NCI-H1417 (cell line): ENCODE results near the gene CRYGS.
"Not testable (repeated sequence)": the region's sequence is repeated elsewhere in the genome, so short reads cannot be mapped to it uniquely, and the experiment has no call there.

ENCODE experiments used
- DNase-seq, 3 experiments: peaks; one replicate each; lab custom pipeline; 2025; lab: John Stamatoyannopoulos, UW

CRYGS gene

DNA sequence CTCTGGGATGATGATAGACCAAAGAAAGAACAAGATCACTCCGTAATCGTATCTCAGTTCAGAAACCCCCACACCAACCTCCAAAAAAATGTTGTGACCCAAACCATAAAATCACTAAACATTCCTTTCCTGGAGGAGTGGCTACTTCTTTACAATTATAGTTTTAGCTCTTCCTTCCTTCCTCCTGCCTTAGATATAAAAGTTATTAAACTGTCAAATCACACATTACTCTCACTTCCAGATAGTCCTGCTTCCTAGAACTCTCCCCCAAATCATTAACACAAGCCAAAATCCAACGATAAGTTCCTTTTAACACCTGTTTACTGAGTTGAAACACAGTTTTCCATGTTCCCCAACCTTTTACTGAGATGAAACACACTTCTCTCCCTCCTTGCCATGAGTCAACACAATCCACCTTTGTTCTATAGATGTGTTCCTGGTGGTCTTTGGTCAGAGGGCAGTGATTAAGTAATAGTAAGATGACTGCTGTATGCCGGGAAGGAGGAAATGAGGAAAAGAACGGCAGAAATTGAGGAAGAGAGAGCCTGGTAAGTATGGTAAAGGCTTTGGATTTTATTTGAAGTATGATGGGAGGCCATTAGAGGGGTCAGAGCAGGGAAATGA, 8.3 kb upstream of the CRYGS start:
- no peak for DNase-seq

DNA sequence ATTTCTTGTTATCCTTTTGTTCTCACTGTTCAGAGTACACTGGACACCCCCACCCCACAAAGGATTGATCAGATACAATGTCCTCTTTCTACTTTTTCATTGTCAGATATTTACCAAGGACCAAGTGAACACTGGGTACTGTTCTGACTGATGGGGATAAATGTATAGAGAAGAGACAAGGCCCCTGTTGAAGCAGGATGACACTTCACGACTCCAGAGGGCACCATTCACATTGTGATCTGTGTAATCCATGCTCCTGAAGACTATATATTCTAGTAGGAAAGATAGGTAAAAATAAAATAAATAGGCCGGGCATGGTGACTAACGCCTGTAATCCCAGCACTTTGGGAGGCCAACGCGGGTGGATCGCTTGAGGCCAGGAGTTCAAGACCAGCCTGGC, 7.2 kb upstream of the CRYGS start:
- DNase-seq, result peak in 1 of 3 experiments; percentile 16

DNA sequence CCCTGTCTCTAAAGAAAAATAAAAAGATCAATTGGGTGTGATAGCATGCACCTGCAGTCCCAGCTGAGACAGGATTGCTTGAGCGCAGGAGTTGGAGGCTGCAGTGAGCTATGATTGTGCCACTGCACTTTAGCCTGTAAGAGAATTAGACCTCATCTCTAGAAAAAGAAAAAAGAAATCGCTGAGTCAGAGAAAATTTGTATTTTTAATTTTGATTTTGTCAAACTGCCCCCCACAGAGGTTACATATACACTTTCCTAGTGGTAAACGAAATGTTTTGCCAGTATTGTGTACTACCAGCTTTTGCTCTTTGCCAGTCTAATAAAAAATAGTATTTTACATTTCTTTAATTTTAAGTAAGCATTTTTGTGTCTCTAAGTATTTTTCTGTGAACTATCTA, 5.3 kb upstream of the CRYGS start:
- DNase-seq, result no peak

DNA sequence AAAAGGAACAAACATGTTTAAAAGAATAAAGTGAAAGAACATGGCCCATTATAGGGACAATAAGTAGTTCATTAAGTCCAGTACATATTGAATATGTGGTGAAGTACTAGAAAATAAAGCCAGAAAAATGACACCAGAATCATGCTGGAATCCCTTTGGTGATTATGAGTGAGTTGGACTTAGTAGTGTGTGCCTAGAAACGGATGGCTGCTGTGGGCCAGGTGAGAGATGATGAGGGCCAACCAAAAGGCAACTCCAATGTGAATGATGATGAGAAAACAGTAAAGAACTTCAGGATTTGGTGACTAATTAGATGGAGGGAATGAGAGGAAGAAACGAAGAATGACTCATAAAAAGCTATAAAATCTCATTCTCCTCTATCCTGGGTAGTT, 3.3 kb downstream of the CRYGS start:
- DNase-seq, result no peak

DNA sequence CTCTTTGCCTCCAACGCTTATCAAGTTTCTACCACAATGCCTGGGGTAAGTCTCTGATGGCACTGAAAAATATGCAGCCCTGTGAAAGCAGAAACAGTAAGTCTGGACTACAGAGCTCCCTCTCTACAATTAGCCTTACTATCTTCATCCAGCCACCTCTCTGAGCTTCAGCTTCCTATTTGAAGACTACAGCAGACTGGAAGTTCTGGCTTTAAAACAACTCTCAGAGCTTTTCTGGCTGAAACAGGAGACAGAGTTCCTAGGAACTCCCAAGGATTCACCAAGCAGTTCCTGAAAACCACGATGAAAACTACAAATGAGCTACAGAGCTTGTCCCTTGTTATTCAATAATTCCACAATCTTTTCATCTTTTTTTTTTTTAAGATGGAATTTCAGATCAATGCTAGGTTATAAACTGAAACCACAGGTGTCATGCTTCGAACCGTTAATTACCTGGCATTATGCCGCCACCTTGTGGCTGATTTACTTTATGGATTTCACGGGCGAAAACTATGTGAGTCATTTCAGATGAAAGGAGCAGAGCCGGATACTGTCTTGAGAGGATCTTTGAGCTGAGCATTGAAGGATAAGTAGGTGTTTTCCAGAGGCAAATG, 3.9 kb downstream of the CRYGS start:
- DNase-seq, result peak; percentile 65 to 90 (median 89)

DNA sequence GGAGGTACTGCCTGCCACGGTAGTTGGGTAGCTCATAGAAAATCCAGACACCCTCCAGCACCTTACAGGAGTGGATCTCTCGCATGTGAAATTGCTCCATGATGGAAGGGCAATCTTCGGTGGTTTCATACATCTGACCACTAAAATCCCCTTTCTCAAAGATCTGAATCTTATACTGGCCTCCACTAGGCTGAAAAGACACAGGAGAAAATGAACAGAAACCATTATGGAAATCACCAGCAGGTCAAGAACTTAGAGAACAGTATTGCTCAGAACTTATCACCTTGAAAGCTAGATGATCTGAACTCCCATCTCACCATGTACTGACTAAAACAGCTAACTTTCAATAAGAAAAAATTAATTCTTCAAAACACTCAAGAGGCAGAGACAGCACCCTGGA, 5.4 kb downstream of the CRYGS start:
- no peak for DNase-seq

DNA sequence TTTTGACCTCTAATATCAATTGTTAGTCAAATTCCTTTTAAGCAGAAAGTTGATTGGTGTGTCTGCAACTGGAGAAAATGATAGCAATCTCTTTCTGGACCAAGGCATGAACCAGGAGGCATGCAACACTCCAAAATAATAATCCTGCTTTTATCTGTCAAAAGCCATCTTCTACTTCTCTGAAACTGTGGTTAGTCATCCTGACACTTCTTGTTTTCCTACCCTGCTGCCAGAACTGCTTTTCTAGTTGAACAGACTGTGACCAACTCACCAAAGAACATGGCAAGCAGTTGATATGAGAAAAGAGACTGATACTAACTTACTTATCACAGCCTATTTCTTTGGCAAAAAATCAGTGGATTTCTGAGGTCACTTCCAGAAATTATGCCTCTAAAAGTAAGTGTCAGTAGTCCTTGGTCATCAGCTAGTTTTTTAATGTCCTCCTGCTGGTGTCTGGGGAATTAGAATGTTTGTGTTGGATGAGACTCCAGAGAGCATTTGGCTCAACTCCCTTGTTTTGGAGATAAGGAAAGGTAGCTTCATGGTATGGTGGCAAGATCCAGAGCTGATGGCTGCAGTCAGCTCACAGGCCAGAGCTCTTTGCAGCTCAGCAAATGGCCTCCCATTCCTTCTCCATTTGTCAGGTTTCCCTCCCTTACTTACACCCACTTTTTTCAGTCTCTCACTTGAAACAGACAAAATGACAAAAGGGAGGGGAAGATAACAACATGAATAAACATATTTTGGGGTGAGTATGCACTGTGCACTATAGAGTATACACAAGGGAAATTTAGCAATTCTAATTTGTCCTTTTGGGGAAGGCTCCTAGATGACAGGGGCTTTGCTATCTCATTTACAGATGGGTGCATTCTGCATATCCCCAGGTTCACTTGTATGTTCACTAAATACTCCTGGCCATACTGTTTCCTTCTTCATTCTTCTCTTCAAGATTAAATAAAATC, 7.0 kb downstream of the CRYGS start:
- DNase-seq, result no peak

DNA sequence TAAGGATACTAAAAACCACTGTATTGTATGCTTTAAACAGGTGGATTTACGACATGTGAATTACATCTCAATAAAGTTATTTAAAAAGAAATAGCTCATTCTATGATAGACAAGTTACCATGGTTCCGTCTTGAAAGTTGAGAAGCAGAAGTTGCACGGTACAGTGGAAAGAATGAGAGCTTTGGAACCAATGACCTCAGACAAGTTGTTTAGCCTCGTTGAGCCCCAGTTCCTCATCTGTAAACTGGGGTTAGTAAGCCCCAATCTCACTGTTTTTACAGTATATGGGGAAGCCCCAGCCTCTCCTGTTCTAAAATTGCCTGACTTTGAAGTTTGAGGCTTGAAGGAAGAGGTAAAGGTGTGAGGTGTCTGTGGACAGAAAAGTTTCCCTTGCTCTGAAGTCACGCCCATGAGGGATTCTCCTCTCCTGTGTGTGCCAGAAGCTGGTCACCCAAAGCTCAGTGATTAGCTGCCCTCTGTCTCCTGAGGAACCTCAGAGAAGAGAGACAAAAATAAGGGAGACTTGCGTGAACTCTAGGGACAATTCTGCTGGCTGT, 10.0 kb downstream of the CRYGS start:
- no peak for DNase-seq

DNA sequence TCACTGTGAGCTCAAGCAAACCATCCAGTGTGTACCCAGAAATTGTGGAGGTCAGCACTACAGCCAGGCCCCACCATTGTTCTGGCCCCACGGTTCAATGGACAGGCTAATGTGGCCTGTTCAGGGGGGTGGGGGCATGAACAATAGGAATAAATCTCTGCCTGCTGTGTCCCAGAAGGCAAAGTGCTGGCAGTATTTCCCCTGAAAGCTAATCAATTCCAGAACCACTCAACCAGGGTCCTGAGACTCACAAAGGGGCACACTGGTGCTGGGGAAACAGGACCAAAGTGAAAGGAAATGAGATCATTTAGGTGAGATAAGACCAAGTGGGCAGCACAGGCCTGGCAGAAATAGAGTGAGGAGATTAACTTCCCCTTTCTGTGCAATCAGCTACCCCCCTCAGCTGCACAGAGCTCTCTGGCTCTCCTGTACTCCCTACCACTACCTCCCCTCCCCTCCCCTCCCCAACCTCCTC, 11.5 kb downstream of the CRYGS start:
- peak in 1 of 3 experiments; percentile 34 for DNase-seq

DNA sequence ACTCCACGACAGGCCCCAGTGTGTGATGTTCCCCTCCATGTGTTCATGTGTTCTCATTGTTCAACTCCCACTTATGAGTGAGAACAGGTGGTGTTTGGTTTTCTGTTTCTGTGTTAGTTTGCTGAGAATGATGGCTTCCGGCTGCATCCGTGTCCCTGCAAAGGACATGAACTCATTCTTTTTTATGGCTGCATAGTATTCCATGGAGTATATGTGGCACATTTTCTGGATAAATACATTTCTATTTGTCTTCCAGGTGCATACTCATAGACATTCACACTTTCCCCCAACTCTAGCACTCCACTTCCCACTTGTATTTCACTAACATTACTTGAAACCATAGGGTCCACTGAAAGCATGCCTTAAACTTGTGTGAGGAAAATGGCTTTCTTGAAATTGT, 12.5 kb downstream of the CRYGS start:
- not testable (repeated sequence) for DNase-seq

DNA sequence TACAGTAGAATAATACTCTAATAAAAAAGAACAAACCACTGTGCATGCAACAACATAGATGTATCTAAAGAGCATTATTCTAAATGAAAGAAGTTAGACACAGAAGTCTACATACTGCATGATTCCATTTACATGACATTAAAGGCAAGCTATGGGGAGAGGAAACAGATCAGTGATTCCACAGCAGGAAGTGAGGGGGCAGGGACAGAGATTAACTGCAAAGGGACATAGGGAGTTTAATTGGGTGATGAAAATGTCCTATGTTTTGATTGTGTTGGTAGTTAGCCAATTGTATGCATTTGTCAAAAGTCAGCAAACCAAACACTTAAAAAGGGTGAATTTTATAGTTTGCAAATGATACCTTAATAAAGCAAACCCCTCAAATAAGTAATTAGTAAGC, 13.8 kb downstream of the CRYGS start:
- DNase-seq, result no peak

DNA sequence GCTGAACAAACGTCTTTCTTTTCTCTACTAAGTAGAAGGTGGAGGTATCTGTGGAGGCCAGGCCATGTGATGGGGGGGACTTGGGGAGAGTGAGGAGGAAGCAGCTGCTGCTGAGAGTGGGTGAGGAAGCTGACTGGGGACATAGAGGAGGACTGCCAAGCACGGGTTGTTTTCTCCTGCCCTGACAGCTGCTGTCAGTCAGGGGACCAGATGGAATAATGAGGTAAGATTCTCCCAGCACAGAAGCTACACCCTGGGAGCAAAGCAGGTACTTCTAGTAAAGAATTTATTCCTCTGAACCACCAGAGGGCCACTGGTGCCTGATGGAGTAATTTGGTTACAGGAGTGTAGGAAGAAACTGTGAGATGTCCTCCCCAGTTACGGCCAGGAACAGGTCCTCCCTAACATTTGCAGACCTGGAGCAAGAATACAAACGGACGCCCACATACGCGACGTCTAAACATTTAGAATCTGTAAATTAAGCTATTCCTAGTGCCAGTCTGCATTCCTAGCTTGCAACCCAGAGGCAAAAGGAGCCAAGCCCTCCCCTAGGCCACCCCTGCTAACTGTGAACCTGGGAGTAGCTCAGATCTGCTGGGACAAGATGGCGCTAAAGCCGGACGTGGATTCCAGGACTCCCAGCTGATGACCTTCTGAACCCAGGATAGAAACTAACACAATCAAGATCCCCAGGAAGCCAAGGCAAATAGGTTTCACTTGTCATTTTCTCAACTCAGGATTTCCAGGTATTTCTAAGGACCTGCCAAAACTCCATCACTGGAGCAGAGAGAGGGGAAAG, 14.8 kb downstream of the CRYGS start:
- no peak for DNase-seq

DNA sequence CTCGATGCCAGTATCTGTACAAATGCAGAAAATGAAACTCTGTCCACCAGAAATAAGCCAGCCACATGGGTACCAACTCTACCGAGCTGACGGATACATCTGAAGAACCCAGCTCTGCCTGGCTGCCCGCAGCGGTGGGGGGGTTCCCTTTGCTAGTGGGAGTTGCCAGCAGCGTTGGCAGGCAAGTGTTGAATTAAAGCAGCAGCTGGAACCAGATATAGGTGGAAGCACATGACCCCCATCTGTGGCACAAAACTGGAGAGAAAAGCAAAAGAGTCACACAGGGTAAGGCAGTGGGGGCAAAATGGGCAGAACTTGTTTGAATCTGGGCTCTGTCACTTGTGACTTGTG, 17.9 kb downstream of the CRYGS start:
- no peak for DNase-seq

DNA sequence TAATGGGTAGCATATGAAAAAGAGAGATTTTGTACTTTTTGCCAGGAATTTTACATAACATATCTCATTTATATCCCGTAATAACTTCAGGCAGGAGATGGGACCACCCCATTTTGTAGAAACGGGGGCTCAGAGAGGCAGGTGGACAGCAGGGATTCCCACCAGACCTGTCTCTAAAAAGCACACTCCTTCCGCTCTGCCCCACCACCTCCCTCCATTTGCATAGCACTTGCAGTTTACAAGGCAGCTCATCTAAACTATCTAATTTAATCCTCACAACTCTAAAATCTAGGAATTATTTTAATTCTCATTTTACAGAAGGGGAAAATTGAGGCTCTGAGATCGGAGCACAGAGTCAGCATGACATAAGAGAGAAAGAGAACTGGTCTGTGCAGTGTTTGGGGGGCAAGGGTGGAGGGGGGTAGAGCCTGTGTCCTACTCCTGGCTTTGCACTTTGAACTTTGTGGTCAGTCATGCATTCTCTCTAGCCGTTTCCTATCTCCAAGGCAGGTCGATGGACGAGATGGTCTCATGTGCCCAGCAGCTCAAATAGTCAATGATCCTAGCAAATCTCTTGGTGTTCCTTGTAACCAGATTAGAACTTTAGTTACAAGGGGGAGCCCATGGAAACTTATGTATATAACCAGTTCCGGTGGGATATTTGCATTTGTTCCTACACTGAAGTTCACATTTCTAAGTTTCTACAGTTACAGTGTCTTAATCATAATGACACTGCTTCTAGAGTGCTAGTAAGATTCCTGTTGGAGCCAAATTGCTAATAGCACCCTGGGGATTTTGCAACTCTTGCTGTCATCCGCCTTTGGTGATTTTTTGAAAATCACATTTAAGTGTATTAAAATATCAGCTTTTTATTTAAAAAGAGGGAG, 18.6 kb downstream of the CRYGS start:
- no peak for DNase-seq

DNA sequence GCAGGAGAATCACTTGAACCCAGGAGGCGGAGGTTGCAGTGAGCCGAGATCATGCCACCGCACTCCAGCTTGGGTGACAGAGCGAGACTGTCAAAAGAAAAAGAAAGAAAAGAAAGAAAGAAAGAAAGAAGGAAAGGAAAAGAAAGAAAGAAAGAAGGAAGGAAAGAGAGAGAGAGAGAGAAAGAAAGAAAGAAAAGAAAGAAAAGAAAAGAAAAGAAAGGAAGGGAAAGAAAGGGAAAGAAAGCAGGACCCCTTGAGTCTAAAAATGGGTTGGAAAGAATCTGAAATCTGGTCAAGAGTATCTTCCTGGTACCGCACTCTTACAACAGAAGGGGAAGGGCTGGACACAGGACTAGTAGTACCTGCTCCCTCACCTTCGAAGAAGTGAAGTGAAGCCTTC, 19.6 kb downstream of the CRYGS start:
- no peak for DNase-seq

DNA sequence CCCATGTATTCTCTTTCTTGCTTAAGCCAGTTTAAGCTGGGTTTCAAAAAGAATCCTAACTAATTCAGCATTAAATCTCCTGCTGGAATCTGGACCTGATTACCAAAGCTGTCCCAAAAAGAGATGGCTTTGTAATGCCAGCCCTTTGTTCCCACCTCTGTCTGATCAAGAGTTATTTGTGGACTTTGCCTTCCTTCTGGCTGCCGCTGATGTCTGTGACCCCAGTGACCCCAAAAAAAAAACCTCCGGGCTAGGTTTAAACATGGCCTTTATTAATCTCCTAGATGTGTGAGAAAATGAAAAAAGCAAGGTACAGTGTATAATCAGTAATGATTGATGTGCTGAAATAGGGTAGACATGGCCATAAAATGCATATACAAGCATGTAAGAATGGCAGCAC, 20.7 kb downstream of the CRYGS start:
- DNase-seq, result no peak

DNA sequence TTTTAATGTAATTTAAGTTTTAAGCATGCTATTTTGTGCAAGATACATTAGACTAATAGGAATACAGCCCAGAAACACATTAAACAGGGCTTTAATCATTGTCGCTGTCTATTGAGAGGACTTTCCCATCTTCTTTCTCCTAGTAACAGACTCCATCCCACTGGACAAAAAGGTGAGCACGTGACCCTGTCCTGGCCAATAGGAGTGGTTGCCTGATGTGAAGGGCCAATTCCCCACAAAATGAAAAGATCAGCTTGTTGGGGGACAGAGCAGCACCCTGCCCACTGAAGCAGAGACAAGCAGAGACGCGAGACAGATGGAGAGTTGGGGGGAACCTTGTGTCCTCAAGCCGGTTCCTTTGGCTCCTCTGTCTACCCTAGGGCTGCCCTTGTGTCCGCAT, 21.2 kb downstream of the CRYGS start:
- DNase-seq, result no peak

DNA sequence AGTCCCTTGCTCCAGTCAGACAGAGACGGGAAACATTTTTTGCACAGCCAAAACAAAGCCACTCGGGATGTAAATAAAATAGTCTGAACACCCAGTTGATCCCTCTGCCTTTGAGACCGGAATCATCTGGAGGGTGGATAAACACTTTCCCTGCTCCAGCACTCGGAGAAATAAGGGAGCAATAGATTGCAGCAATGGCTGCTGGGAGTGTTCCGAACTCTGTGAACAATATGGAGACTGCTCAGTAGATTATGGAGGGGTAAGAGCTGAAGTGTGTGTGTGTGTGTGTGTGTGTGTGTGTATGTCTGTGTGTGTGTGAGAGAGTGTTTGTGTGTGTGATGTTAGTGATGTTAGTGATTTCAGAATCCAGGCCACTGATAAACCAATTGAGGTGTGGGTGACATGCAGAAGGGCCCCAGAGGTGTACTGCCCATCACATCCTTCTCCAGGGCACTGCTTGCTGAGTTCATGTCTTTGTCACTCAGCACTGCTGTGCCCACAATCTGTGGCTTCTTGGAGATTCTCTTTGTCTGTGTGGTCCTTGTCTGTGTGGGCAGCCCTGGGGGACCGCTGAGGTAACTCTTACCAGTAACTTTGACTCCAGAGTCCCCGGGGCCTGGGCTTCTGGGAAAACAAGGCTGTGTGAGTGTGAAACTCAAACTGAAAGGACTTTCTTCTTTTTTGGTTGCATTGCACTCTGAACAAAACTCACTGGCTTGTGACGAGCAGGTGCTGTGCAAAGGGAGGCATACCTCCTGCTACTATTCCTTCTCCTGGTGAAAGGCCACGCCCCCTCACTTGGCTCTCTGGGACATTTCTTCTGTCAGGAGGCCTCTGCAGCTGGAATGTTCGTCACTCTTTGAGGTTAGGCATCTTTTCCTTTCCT, 23.0 kb downstream of the CRYGS start:
- no peak for DNase-seq

DNA sequence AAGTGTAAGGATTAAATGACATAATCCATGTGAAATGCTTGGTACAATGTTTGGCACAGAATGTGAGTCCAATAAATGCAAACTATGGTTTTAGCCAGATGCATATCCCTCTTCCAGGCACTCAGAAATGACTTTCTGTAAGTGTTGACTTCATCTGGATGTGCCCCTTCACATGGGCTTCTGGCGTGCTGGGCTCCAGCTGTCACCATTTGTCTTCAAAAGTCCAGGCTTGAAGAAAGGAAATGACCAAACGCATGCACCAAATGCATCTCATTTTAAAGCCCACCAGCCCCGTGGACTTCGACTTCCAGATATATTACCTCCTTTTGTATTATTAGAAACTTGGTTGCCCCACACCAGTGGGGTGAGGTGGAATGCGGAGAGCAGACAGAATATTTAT, 23.7 kb downstream of the CRYGS start:
- DNase-seq, result no peak
